OCI-M2 (cell line): ENCODE measurements around the gene MAP4K2.

Experiments used
- DNase-seq: peaks from one replicate; lab custom pipeline; 2025; ENCODE audit not compliant: unreplicated experiment; lab: John Stamatoyannopoulos, UW

Gene MAP4K2

DNA sequence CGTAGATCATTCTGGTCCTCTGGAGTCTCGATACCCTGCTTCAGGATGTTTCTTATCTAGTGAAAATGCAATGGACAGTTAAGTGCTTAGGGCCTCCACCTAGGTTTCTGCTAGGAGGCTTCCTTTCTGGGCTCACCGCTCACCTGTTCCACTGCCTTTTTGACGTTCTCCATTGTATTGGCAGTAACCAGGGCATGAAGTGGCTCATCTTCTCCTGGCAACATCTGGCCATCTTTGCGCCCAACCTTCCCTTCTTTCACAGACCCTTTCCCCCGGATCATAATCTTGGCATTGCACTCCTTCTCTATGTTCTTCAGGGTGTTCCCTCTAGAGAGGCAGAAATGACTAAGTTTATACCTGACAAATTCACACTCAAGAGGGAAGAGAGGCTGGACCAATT is 33.7 kb downstream of the MAP4K2 start:
- no peak for DNase-seq

DNA sequence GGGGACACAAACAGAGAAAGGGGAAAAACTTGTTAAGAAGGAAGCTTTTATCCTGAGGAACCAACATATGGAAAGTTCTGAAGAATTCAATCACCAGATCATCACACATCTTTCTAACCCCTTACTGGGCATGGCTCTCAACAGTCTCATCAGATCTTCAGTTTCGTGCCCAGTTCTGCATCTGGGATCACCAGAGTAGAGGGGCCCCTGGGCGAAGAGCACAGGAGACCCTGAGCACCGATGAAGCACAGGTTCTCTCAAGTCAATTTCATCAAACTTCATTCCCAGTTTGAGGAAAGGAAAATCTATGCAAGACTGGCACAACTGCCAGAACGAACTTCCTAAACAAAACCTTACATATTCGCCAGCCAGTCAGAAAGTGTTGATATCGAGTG is 34.7 kb downstream of the MAP4K2 start:
- DNase-seq, result no peak

DNA sequence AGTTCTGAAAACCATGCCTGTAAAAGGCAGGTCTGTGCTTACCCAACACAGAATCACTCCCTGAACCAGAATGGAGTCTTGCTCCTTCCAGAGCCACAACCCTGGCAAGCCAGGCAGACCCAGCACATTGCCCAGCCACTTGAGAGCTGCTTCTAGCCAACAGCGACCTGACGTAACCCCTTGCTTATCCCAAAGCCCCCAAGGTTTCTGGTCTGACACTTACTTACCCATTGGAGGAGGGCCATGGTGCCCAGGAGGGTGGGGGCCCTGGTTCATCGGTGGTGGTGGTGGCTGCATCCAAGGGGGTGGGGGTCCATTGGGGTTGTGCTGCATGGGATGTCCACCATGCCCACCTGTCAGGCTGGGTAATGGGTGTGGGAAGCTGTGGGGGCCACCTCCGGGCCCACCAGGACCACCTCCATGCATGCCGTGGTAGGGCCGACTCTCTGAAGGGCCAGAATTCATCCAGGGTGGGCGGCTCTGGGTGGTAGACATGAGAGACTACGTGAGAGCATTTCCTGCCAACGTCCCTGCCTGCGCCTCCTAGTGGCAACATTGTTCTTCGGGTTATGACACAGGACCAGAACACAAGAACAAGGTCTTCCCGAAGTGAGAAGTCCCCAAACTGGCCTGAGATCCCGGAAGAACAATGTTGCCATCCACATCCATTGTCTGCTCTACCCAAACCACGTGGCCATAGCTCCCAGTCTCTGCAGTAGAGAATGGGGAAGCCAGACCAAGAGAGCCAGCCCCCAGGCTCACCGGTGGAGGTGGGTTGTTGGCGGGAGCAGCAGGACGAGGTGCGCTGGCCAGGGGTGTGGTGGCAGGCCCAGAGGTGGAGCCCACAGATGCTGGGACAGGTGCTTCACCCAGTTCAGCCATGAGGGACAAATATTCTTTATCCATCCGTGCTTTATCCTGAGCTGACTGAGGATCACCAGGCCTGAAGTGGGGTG is 35.4 kb downstream of the MAP4K2 start:
- no peak for DNase-seq

DNA sequence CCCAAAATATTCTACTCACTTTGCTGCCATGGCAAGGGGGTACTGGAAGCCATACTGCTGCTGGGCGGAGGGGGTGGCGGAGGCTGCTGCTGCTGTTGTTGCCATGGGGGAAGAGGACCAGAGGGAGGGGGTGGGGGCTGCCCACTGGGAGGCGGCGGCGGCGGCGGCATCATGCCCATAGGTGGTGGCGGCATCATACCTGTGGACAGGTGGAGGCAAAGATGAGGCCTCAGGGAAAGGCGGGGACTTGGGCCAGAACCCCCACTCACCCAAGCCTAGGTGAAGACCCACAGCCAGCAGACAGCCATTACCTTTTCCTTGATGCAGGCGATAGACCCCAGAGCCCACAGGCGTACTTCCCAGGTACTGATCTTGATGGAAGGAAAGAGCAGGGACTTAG is 36.1 kb downstream of the MAP4K2 start:
- DNase-seq, result no peak

DNA sequence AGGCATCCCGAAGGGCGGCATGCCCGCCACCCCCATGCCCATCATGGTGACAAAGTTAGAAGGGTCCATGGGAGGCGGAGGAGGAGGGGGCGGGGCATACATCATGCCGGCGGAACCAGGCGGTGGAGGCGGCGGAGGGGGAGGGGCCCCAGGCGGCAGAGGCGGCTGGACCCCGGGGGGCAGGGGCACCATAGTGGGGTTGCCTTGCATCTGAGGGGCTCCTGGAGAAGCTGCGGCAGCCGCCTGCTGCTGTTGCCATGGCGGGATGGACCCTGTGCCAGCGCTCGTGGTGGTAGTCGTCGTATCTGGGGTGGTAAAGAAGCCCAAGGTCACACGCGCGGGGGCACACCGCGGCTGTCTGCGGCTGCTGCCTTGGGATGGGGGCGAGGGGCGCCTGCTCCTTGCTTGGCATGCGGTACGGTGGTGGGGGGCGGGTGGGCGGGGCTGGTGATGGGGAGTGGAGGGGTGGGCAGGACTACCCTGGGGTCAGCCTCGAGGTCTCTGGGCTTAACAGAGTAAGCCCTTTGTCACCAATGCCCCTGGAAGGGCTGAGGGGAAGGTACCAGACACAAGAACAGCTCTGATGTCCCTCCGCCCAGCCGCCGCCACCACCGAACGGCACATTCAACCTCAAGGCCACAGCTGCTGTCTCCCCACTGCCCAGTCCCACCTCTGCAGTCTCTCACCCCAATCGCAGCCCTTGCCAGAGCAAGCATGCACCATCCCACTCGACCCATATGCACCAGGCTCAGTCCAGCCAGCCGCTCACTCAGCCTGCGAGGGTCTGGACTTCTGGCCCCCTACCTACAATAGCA is 37.0 kb downstream of the MAP4K2 start:
- DNase-seq, result no peak

DNA sequence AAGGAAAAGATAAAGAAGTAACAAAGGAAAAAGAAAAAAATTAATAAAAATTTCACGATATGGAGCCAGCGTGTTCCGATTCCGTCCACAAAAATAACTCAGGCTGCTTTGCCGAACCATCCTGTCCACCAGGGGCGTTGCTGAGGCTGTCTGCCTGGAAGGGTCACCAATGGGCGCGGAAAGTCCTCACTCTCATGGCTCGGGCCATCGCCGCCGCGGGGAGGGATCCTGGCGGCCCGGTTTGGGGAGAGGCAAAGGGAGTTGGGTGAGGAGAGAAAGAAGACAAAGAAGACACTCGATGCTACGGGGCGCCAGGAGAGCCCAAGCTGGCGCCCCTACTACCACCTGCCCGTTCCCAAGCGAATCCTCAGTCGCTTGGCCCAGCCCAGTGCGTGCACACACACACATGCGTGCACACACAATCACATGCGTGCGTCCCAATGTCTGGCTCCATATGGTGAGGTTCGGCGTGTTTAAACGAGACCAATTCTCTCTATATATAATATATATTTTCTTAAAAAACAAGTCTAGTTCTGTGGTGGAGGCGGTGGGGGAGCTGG is 37.6 kb downstream of the MAP4K2 start:
- no peak for DNase-seq

DNA sequence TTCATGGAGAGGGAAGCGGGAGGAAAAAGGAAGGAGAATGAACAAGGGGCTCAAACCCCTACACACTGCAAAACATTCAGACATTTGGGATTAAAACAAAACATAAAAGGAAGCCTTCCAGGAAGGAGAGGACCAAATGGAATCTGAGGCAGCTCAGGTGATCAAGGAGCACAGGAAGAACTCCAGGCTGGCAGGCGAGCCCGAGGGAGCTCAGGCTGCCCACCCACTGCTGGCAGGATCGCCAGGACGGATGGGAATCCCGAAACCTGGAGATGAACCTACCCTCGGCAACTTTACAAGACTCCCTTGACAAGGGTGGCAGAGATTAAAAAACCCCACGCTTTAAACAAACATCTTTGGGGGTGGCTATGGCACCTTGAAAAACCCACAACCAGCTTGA is 38.3 kb downstream of the MAP4K2 start:
- DNase-seq, result no peak

DNA sequence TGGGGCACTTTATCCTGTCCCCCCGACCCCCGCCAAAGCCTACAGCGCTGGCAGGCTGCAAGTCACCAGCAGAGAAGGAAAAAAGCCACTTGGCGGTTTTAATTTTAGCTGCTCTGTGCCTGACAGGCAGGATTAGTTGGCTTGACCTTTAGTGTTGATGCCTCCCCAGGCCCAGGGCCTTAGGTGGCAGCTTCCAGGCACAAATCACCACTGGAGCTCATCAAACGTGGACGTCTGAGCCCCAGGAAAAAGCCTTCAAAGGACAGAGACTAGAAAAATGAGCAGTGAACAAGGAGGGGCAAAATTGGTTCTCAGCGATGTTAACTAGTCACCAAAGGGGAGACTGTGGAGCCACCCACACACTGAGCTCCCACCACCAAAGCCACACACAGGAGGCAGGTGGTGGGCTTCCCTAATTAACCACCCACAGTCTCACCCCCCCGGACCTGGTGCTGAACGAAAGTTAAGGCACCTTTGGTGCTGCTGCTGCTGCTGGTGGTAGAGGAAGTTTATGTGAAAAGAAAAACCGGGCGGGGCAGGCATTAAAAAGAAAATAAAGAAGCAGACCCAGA is 38.9 kb downstream of the MAP4K2 start:
- DNase-seq, result no peak

DNA sequence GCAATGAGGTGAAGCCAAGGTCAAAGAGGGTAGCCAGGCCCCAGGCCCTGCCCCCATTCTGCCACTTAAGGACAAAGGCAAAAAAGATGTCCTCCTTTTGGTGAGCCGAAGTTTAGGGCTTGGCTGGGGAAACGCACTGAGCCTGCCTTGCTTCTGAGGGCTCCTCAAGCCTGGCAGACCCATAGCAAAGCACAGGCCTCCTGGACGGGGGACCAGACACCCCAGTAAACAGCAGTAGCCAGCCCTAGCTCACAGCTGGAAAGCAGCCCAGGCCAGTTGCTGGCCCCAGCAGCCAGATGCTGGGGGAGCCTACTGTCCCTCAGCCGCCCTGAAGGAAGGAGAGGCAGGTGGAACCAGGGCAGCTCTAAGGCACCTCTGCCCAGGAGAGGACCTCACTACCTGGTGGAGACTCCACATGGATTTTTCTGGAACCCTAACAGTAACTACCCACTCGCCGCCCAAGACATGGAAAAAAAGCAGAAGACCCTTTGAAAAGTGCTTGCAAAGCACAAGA is 39.4 kb downstream of the MAP4K2 start:
- no peak for DNase-seq

DNA sequence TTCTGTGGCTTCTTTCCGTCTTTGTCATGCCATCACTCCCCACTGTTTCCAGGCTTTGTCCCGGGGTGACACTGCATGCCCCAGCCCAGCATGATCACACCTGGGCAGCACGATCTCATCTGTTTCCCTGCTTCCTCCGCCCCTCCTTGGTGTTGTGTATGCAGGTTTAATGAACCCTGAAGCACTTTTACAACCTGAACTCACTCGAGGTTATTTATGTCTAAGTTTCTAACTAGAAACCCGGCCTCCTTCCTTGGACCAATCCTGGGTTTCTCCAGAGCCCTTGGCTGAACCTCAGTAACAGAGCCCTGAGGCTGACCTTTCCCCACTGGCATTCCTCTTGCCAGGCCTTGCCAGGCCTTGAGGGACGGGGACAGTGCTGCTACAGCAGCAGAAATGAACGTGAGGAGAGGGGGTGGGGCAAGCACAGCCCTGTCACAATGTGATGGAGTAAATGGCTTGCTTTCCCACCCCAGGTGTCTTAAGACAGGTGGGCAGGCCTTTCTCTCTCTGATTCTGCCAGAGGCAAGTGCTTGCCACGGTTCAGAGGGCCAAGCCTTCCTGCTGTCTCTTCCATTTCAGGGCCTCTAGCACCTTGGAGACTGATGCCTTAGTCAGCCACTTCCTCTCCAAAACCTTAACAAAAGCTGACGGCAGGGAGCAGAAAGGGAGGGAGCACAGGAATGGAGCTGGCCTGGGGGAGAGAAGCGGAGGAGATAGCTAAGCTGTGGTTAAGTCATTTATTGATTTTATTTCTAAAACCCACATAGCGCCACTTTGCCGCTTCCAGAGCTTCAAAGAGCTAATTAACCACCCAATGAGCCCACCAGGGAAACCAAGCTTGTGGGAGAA is 40.1 kb downstream of the MAP4K2 start:
- DNase-seq, result no peak

DNA sequence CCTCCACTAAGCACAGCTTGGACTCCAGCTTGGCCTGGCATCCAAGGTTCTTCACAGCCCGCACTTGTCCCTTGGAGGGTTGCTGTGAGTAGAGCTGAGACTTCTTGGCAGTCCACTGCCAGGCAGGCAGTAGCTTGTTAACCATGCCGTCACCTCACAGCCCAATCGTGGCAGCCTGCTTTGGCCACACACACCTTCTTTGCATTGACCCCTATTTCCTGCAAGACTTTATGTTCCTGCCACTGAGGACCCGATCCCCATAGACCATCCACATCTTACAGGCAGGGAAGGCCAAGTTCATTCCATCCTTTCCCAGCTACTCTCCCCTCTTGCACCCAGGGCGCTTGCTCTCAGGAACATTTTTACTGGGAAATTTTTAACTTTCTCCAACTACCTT is 40.7 kb downstream of the MAP4K2 start:
- DNase-seq, result no peak

DNA sequence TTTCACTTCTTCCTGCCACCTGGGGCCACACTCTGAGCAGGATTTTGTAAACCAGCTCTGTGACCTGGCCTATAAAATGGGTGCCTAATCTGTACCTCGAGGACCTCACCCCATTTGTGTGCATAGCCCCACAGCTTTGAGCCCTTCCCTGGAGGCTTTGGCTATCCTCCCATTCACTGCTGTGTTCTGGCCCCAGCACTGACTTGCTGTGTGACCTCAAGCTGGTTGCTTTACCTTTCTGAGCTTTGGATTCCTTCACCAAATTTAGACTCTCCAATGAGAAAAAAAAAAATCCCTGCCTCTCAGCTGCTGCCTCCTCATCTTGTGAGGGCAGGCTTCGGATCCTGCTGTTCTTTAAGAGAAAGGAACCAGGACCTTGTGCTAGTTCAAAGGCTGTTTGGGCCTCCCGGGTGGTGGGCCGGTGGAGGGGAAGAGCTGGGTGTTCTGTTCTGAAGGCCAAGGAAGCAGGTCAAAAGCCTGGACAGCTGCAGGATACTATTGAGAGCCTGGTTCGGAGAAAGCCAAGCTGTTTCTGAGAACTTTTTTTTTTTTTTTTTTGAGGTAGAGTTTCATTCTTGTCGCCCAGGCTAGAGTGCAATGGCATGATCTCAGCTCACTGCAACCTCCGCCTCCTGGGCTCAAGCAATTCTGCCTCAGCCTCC is 42.1 kb downstream of the MAP4K2 start:
- DNase-seq, result no peak

DNA sequence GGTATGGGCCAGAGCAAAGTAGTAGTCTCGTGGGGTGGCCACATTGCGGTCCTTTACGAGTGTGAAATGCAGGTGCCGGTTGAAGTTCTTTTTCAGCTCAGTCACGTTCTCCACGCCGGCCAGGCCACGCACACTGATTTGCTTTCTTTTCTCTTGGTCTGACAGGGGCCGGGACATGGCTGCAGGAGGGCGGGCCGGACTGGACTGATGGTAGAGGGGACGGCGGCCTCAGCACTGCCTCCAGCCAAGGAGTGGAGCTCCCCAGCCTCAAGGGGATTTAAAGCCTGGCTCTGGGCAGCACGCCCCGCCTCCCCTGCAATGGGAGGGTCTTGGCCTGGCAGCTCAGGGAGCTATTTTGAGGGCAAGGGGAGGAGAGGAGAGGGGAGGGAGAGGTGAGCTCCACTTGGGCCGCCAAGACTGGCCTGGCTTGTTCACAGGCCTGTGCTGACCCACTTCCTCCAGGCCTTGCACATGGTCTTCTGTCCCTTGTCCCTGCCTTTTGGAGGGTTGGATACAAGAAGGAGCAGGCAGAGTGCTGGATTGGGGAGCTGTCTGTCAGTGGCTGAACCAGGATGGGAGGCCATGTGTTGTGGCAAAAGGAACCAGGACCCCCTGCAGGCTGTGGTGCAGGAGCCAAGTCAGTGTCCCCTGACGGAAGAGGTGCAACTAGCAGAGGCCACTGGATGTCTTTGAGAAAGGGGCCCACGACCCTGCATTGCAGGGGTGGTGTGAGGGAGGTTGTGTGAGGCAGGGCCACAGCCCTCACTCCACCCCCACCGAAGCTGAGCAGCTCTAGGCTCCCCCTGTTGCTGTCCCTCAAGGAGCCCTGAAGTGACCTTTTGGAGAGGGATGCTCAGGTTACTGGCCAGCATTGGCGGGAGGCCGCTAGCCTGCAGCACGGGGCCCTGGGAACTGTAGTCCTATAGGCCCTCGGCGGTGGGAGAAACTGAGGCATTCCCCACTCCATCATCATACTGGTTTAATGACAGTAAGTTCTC is 43.0 kb downstream of the MAP4K2 start, which contains the start of gene PYGM:
Gene PYGM, minus strand, starts transcription at position 253 of the 998 bp plus-strand sequence. Its CDS starts 76 bp downstream, at position 177.
- no peak for DNase-seq

DNA sequence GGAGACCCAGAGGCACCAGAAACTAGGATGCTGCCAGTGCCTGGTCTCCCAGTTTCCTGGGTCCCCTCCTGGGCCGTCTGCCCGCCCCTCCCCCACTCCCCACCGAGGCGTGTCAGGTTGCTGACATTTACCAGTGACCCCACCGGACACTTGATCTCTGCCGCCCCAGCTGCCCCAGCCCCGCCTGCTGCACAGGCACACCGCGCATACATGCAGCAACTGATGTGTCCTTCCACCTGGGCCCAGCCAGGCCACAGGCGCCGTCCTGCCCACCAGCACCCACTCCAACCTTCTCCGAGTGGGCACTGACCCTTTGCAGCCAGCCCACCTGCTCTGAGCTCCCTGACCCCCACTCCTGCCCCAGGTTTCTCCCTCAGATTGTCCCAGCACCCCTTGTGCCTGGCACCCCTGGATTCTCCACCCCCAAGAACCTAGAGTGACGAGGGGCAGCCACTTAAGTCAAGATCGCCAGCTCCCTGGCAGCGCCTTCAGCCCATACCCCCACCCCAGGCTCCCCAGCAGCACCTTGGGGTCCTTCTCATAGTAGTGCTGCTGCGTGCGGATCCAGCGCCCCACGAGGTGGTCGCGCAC is 43.8 kb downstream of the MAP4K2 start:
- no peak for DNase-seq

DNA sequence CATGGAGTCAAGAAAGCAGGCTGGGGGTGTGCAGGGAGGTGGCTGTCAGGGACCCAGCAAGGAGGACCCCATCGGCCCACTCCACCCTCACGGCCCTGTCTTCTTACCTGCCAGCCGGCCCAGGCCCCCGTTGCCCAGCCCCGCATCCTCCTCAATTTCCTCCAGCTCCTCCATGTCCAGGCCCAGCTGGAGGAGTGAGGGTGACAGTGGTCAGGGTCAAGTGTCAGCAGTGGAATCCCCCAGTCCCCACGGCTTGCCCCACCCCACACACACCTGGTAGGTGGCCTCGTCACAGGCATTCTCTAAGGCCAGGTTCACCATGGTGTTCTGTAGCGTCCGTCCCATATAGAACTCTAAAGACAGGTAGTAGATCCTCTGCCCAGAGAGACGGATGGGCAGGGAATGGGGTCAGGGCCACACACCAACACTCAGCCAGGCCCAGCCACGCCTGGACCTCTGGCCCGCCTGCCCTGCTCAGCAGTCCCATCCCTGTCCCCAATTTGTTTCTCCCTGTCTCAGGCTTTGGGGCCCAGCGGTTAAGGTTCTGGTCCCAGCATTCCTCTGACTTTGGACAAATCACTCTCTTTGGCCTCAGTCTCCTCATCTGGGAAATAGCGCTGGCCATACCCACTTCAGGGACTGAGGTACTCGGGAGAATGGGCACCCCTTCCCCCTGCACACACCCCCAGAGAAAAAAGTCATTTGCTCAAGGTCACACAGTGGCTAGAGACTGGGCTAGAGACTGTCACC is 44.5 kb downstream of the MAP4K2 start:
- no peak for DNase-seq

DNA sequence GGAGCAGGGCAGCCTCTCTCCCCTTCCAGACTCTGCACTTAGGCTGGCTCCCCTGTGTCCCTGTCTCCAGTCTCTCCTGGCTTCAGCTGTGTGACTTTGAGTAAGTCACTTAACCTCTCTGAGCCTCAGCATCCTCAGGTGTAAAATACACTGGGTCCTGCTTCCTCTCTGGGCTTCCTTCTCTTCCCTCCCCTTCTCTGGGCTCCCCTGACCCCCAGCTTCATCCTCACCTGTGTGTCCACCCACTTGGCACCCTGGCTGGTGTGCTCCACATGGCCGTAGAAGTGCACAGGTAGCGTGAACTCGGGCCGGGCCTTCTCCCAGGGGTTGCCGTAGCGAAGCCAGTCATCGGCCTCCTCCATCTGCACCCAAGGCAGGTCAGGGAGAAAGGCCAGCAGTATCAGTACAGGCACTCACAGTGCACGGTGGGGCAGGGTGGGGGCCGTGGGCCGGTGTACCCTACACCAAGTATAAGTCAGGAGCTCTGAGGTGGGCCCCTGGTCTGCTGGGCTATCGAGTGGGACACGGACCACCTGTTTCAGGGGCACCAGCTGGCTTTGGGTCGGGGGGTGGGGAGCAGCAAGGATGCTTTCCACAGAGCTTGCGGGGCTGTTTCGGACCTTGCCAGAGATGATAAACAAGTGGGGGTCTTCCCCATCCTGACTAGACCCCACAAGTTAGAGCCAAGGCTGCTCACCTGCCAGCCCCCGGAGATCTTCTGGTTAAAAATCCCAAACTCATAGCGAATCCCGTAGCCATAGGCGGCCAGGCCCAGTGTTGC is 45.3 kb downstream of the MAP4K2 start:
- DNase-seq, result no peak
